Measurements from ENCODE around the gene STUB1. TPM values are rescaled to one million over a fixed set of nuclear protein-coding genes. Genes with fewer than 3 reads are reported as not detected.

STUB1 gene
- total and polyA plus RNA-seq, 2 experiments from 2014 or later, result 91.7 to 108 TPM

GRCh38 chr16:683396-684070 is 3.3 kb downstream of the STUB1 start:
- Mint-ChIP-seq H3K4me1 (peaks cover 20% of the 10 kb centered on the region), H3K4me3 (peak overlapping the region; percentile 84), H3K36me3 (ENCODE audit: low read depth) (peaks cover 34% of the 10 kb centered on the region), H3K27me3 (ENCODE audit: insufficient read depth, low read depth, poor library complexity) (peaks cover 23% of the 10 kb centered on the region), H3K9me3 (no peaks in the 10 kb centered on the region; the same call in 1 of the 3 replicates), H3K27ac (0 out of 2 replicates have a peak overlapping the region, but pooled peaks have one; percentile 23)
- Histone ChIP-seq H4K20me1 (replicated peaks; ENCODE audit: insufficient read depth) (peaks cover 14% of the 10 kb centered on the region; the same call in 1 of the 2 replicates), H3K4me2 (peak overlapping the region; percentile 84), H3K36me3 (ENCODE audit: insufficient read depth) (no peaks in the 10 kb centered on the region; the same call in 1 of the 2 replicates), H3K79me2 (replicated peaks; ENCODE audit: insufficient read depth) (peaks cover 9% of the 10 kb centered on the region; the same call in 1 of the 2 replicates), H3K27me3 (ENCODE audit: insufficient read depth) (no peaks in the 10 kb centered on the region), H3K4me1 (ENCODE audit: insufficient read depth) (peaks cover 5% of the 10 kb centered on the region; the same call in 1 of the 2 replicates), H3K27ac (ENCODE audit: low read depth) (peak overlapping the region; percentile 59; the same call in 1 of the 2 replicates), H2AFZ (no peak overlapping the region), H3F3A (replicated peaks; ENCODE audit: low read depth) (peaks cover 24% of the 10 kb centered on the region), H3K4me3 (peak overlapping the region; percentile 72), H3K9me2 (ENCODE audit: insufficient read depth) (no peaks in the 10 kb centered on the region)
- ATAC-seq, result no peak
- DNase-seq (ENCODE audit: low spot score), result no peak
- no peak for TF ChIP-seq STAT1 (IDR thresholded peaks at IDR 0.05; ENCODE audit: unreplicated experiment)
- no peak for TF ChIP-seq EZH2 (IDR thresholded peaks at IDR 0.05; ENCODE audit: low read depth, unreplicated experiment)
- TF ChIP-seq REST (IDR thresholded peaks at IDR 0.05; ENCODE audit: unreplicated experiment), result no peak
- no peak for TF ChIP-seq CREB1 (CRISPR knock-in tag; IDR thresholded peaks at IDR 0.05; ENCODE audit: low read depth)
- no peak for TF ChIP-seq JUNB (IDR thresholded peaks at IDR 0.05; ENCODE audit: unreplicated experiment)
- TF ChIP-seq ZNF114 (CRISPR knock-in tag; IDR thresholded peaks at IDR 0.05), result no peak
- no peak for TF ChIP-seq NANOG (IDR thresholded peaks at IDR 0.05; ENCODE audit: borderline replicate concordance)
- no peak for TF ChIP-seq EZH2phosphoT487 (IDR thresholded peaks at IDR 0.05; ENCODE audit: unreplicated experiment)
- no peak for TF ChIP-seq ZNF462 (CRISPR knock-in tag; IDR thresholded peaks at IDR 0.05)
- TF ChIP-seq ZNF331 (CRISPR knock-in tag; IDR thresholded peaks at IDR 0.05; ENCODE audit: low read depth), result no peak
- TF ChIP-seq POLR2AphosphoS5 (IDR thresholded peaks at IDR 0.05; ENCODE audit: low read depth), result no peak
- no peak for TF ChIP-seq CTCF (conservative IDR thresholded peaks at IDR 0.05; ENCODE audit: low read depth in 2 of 2)
- TF ChIP-seq ETS1 (IDR thresholded peaks at IDR 0.05), result no peak

Measured in GM23338 (cell line).